Glutamatergic neuron (in vitro differentiated cells): Measurements from ENCODE around the gene EPGN. TPM values are rescaled to one million over a fixed set of nuclear protein-coding genes. Genes with fewer than 3 reads are reported as not detected.

Source experiments
- DNase-seq: peaks from one replicate; pipeline ENCODE4 v3.0.0; 2022
- H3K27ac Mint-ChIP-seq: one replicate; pipeline ENCODE4 v1.8.0; 2020; ENCODE audit warnings: mild to moderate bottlenecking, mixed read lengths, inconsistent platforms; ENCODE audit not compliant: unreplicated experiment
- H3K27me3 Mint-ChIP-seq: one replicate; pipeline ENCODE4 v1.8.0; 2020; ENCODE audit warnings: mild to moderate bottlenecking, moderate library complexity, mixed read lengths, inconsistent platforms; ENCODE audit not compliant: unreplicated experiment
- H3K36me3 Mint-ChIP-seq: one replicate; pipeline ENCODE4 v1.8.0; 2020; ENCODE audit warnings: mild to moderate bottlenecking, mixed read lengths, inconsistent platforms; ENCODE audit not compliant: unreplicated experiment
- H3K4me1 Mint-ChIP-seq: one replicate; pipeline ENCODE4 v1.8.0; 2020; ENCODE audit warnings: mild to moderate bottlenecking, low read depth, mixed read lengths, inconsistent platforms; ENCODE audit not compliant: unreplicated experiment
- H3K4me3 Mint-ChIP-seq: one replicate; pipeline ENCODE4 v1.8.0; 2020; ENCODE audit warnings: mild to moderate bottlenecking, mixed read lengths, inconsistent platforms; ENCODE audit not compliant: unreplicated experiment
- H3K9me3 Mint-ChIP-seq: one replicate; pipeline ENCODE4 v1.8.0; 2020; ENCODE audit warnings: mild to moderate bottlenecking, moderate library complexity, mixed read lengths, inconsistent platforms; ENCODE audit not compliant: unreplicated experiment
- total RNA-seq: library from RNA; stranded (reverse); fragmentation: NEBNext Ultra II Directional; extraction: Animal tissue kit (Norgen Biotek cat#: 25700); gene quantifications from one replicate; pipeline ENCODE4 v1.2.1, GENCODE V29; 2021; ENCODE audit not compliant: unreplicated experiment
- TF ChIP-seq, protein P1 (sequence below): fragments of 200-600 bp; sonication (generic); IDR thresholded peaks from one replicate; pipeline ENCODE4 v1.5.0; 2021; ENCODE audit not compliant: partially characterized antibody, unreplicated experiment

EPGN gene
- total RNA-seq, 1 donor from 2014 or later = not detected

DNA sequence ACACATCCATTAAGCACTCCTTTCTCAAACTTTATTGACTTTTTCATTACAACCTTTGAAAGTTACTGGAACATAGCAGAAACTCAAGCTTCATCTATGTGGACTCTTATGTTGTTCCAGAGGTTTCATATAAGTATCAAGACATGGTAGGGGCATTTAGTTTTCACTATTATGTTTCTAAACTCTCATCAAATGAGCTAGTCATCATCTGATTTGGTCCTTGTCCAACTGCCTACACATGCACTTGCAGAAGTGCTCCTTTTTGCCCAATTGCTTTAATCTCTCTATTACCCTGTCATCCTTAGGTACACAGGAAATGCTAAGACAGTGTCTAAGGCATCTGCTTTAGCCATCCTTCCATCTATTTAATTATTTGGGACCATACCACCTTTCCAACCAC, 42.2 kb upstream of the EPGN start:
- Mint-ChIP-seq H3K27me3 (no peaks in the 10 kb centered on the region), H3K4me3 (no peak overlapping the region), H3K4me1 (no peaks in the 10 kb centered on the region), H3K9me3 (no peaks in the 10 kb centered on the region), H3K36me3 (no peaks in the 10 kb centered on the region), H3K27ac (no peak overlapping the region)
- DNase-seq = no peak
- TF ChIP-seq, protein P1, sequence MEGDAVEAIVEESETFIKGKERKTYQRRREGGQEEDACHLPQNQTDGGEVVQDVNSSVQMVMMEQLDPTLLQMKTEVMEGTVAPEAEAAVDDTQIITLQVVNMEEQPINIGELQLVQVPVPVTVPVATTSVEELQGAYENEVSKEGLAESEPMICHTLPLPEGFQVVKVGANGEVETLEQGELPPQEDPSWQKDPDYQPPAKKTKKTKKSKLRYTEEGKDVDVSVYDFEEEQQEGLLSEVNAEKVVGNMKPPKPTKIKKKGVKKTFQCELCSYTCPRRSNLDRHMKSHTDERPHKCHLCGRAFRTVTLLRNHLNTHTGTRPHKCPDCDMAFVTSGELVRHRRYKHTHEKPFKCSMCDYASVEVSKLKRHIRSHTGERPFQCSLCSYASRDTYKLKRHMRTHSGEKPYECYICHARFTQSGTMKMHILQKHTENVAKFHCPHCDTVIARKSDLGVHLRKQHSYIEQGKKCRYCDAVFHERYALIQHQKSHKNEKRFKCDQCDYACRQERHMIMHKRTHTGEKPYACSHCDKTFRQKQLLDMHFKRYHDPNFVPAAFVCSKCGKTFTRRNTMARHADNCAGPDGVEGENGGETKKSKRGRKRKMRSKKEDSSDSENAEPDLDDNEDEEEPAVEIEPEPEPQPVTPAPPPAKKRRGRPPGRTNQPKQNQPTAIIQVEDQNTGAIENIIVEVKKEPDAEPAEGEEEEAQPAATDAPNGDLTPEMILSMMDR = no peak

DNA sequence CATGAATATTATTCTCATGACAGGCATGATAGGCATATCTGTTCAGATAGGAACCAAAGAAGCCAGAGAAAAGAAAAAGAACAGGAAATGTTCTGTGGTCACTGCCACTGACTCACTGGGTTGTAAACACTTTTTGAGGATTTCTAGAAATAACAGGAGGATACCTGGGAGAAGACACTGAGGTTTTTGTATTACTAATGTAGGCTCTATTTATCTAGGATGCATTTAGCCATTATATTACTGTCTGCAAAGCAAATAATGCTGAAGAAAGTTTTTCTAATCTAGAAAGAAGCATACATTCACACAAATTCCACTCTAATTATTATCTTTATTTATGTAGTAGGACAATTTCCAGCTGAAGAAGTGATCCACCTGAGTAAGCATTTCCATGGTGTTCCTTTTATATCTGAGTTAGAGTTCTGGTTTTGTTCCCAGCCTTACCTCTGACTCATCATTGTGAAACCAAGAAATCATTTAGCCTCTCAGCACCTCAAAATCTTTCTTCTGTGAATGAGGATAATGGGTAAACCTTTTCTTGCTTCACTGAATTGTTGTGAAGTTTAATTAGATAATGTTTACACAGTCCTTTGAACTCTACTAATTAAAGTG, 40.2 kb upstream of the EPGN start:
- no peak overlapping the region for H3K4me3 Mint-ChIP-seq
- H3K27ac Mint-ChIP-seq = no peak overlapping the region
- no peaks in the 10 kb centered on the region for H3K4me1 Mint-ChIP-seq
- H3K27me3 Mint-ChIP-seq = no peaks in the 10 kb centered on the region
- H3K9me3 Mint-ChIP-seq = no peaks in the 10 kb centered on the region
- no peaks in the 10 kb centered on the region for H3K36me3 Mint-ChIP-seq
- TF ChIP-seq, protein P1 = no peak
- no peak for DNase-seq

DNA sequence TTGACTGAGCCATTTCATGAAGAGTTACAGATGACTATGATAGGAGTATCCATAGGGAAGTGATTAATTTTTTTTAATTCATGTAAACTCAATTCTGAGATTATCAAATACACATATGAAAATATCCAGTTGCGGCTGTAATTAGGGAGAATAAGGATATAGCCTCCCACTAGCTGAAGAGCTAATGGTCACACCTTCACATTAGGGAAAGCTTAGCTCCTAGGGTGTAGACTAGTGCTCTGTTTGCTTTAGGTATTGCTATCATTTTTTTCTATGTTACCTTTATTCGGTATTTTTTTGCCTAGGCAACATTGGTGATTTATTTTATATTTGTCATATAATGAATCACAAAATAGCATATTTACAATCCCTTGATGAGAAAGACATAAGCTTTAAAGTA, 39.6 kb upstream of the EPGN start:
- DNase-seq = no peak
- Mint-ChIP-seq H3K27me3 (no peaks in the 10 kb centered on the region), H3K36me3 (no peaks in the 10 kb centered on the region), H3K27ac (no peak overlapping the region), H3K9me3 (no peaks in the 10 kb centered on the region), H3K4me1 (no peaks in the 10 kb centered on the region), H3K4me3 (no peak overlapping the region)
- TF ChIP-seq, protein P1 = no peak

DNA sequence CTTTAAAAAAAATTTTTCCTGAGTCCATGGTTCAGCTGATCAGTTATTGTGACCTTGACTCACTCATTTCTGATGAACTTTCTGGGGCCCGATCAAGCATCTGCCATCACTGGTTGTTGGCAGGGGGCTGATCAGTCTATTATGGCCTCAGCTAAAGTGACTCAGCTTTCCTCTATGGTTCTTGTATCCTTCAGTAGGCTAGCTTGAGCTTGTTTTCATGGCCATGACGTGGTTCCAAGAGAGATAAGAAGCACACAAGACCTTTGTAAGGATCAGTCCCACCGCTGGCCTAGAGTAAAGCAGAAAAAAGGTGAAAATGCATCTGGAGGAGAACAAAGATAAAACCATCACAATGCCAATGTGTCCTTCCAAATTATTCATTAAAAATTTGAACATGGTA, 29.8 kb upstream of the EPGN start:
- peaks cover 1% of the 10 kb centered on the region for H3K27me3 Mint-ChIP-seq
- no peak overlapping the region for H3K27ac Mint-ChIP-seq
- H3K9me3 Mint-ChIP-seq = no peaks in the 10 kb centered on the region
- no peak for DNase-seq
- no peaks in the 10 kb centered on the region for H3K4me1 Mint-ChIP-seq
- H3K36me3 Mint-ChIP-seq = no peaks in the 10 kb centered on the region
- no peak overlapping the region for H3K4me3 Mint-ChIP-seq
- TF ChIP-seq, protein P1 = no peak

DNA sequence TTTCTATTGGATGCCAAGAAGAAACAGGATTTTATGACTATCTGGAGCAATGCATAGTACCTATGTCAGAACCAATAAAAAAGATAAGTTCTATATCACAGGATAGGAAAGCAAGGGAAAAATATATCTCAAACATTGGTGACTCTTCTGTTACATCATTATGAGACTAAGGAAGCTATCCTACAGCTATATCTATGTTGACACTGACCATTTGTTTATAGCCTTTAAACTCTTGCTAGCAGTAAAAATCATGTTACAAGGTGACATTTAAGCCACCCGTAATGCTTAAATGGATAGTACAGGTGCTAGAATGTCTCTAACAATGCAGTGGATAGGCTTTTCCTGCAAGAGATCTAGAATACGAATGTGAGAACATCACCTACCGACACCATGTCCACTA, 28.6 kb upstream of the EPGN start:
- Mint-ChIP-seq H3K4me3 (no peak overlapping the region), H3K27ac (no peak overlapping the region), H3K4me1 (no peaks in the 10 kb centered on the region), H3K27me3 (peaks cover 1% of the 10 kb centered on the region), H3K9me3 (no peaks in the 10 kb centered on the region), H3K36me3 (no peaks in the 10 kb centered on the region)
- no peak for DNase-seq
- TF ChIP-seq, protein P1 = no peak
